Putamen (tissue), 1 donor: ENCODE results near the gene PDAP1.
"Not testable (repeated sequence)": the region's sequence is repeated elsewhere in the genome, so short reads cannot be mapped to it uniquely, and the experiment has no call there.

Experiments
- DNase-seq: peaks from one replicate; pipeline ENCODE4 v3.0.0-alpha.2; 2016; ENCODE audit warnings: low spot score

PDAP1 gene

DNA sequence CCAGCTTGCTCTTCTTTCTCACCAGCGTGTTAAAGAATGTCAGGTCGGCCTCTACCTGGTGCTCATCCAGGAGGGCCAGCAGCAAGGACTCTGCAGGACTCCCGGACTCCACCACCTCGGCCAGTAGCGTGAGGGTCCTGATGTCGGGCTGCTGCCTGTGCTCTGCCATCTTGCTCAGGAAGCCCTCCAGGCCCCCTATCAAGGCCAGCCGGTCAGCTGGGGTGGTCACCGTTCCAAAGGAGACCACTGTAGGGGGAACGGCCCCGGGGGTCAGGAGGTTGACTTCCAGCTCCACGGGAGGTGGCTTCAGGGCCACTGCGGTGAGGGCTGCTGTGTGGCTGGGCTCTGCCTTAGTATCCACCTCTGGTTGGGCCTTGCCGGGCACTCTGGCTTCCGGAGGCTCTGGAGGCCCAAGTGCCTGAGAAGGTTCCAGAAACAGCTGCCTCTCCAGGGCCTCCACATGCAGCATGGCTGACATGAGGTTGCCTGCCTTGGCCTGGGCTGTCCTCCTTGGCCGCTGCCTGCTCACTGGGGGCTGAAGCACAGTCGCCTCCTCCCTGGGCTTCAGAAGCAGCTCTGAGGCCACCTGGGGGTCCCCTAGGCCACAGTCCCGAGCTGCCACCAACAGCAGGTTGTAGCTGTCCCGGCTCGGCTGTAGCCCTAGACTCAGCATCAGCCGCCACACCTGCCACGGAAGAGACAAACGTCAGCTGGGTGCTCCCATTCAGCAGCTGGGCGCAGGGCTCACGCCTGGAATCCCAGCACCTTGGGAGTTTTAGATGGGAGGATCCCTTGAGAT lies 16.7 kb upstream of the PDAP1 start:
- DNase-seq, result no peak

GRCh38 chr7:99422625-99423024 lies 14.2 kb upstream of the PDAP1 start:
- DNase-seq, result no peak

- DNase-seq, result no peak
Measured at GRCh38 chr7:99422186-99422585, 13.8 kb upstream of the PDAP1 start.

DNA sequence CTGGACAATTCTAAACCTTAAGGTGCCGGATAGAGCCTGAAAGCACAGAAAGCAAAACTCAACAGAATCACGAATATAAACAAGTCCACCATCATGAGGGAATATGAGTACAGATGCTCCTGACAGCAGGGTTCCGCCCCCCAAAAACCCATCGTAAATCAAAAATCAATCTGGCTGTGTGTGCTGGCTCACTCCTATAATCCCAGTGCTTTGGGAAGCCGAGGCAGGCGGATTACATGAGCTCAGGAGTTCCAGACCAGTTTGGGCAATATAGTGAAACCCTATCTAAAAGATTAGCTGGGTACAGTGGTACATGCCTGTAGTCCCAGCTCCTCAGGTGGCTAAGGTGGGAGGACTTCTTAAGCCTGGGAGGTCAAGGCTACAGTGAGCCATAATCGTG lies 12.6 kb upstream of the PDAP1 start:
- no peak for DNase-seq

DNA sequence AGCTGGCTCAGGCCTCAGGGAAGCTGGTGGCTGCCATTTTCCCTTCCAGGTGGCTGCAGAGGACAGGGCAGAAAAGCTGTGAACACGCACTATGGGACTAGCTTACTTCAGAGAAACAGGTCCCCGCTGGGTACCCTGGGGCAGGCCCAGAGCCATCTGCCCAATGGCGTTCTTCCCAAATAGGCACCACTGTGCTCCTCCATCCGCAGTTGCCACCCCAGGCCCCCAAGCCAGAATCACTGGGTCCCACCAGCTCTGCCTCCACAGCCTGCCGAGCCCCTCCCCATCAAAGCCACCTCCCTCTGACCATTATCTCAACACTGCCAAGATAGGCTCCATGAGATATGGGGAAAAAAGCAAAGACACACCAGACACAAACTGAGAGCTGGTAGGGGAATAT lies 11.8 kb upstream of the PDAP1 start:
- no peak for DNase-seq

DNA sequence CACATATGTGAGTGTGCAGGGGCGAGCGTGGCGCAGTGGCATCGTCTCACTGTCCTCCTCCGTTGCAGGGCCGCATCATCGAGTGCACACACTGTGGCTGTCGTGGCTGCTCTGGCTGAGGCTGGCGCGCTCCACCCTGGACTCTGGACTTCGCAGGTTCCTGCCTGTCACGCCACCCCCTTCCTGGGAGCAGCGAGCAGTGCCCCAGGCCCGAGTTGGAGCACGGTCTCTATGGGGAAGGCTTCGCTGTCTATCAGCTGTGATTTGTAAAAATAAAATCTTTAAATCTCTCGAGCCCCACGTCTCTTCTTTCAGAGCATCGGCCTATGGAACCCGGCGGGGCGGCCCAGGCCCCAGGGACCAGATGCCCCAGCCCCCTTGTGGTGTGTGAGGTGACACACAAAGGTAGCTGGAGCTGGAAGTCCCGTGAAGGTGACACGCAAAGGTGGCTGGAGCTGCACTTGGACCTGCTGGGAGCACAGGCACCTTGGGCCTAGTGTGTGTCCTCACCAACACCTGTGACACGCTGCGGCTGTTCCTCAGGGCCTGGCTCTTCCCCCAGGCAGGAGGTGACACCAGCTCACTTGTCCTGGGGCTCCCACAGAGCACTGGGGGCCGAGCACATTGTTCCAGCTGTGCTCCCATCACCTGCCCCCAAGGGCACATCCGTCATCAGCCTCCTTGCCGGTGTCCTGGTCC lies 11.1 kb upstream of the PDAP1 start:
- no peak for DNase-seq

- DNase-seq, result no peak
Measured at GRCh38 chr7:99418260-99418659, 9.9 kb upstream of the PDAP1 start.

DNA sequence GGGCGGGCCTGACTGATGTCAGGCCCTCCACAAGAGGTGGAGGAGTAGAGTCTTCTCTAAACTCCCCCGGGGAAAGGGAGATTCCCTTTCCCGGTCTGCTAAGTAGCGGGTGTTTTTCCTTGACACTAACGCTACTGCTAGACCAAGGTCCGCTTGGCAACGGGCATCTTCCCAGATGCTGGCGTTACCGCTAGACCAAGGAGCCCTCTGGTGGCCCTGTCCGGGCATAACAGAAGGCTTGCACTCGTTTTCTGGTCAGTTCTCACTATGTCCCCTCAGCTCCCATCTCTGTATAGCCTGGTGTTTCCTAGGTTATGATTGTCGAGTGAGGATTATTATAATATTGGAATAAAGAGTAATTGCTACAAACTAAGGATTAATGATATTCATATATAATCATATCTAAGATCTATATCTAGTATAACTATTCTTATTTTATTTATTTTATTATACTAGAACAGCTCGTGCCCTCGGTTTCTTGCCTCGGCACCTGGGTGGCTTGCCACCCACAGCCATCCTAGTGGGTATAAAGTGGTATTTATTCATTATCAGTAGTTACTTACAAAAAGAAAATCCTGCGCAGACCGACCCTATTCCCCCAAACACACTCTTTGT lies 7.2 kb upstream of the PDAP1 start:
- DNase-seq, result not testable (repeated sequence)

DNA sequence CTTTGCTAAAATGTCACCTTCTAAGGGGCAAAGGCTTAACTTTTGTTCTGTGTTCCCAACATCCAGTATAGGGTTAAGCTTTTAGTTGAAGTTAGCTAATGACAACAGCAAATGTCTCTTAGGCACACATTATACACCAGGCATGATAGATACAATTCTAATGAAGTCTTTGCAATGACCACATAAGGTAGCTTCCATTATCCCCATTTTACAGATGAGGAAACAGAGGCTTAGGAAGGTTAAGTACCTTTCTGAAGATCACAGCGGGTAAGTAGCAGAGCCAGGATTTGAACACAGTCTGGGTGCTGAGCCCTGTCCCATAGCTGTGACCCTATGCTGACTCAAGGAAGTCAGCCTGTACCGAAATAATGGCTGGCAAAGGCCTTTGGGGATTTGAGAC lies 2.2 kb upstream of the PDAP1 start:
- DNase-seq, result no peak

DNA sequence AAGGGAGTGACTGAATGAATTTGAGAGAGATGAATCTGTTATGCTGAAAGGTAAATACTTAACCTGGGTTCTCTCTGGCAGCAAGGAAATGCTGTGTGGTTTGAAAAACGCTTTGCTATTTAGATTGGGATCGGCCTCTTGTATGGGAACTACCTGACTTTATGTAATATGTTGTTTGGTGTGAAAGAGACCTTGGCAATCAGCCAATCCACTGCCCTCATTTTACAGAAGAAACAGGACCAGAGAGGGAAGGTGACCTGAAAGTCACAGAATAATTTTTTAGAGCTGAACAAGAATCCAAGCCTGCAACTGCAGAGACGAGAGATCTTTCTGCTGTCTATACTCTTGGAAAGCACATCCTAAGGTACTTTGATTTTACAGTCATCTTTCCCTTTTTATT lies 1.4 kb upstream of the PDAP1 start:
- DNase-seq, result no peak

- DNase-seq, result peak; percentile 45
Measured at GRCh38 chr7:99409192-99409572, 785 bp upstream of the PDAP1 start.

- peak; percentile 42 for DNase-seq
Measured at GRCh38 chr7:99407872-99408378, 472 bp downstream of the PDAP1 start.

GRCh38 chr7:99406557-99406956 lies 1.8 kb downstream of the PDAP1 start:
- DNase-seq, result no peak

DNA sequence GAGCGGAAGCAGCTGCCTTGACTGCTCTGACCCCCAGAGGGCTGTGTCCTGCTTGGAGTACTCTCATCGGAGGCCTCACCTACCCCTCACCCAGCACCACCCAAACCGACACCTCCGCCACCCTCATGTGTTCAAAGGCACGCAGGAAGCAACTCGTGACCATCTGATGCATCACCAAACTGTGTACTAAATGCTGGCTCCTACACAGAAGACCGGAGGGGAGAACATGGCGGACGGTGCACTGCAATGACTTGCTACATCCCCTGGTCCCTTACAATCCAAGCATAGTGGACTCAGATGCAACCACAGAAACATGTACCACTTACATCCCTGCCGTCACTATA lies 3.4 kb downstream of the PDAP1 start:
- DNase-seq, result no peak

DNA sequence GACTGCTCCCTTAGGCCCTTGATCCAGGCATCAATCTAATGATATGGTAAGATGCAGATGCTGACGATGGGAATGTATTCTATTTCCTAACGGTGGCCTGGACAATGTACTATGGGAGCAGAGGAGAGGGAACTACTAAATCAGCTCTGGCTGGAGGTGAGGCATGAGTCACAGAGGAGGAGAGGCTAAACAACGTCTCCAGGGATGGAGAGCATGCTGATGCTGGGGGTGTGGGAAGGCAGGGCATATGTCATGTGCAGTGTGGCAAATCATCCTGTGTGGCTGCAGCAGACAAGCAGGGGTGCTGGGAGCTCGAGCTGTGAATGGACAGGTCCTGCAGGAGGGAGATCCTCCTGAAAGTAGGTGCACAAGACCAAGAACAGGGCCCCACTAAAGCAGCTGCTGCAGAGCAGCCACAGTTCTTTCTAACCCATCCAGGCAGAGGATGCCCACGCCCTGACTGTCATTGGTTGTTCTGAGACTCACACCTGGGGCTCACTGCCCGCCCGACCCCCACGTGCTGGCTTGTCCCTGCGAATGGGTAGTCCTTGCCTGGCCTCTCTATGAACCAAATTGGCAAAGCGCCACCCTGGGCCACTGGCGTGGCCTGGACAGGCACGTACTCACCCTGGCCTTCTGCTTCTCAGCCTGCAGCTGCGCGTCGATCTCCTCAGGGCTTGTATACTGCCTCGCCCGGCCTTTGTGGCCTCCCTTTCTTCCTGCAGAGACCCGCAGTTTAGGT lies 4.0 kb downstream of the PDAP1 start:
- no peak for DNase-seq

- DNase-seq, result no peak
Measured at GRCh38 chr7:99403764-99404163, 4.6 kb downstream of the PDAP1 start.

GRCh38 chr7:99402854-99403253 lies 5.5 kb downstream of the PDAP1 start:
- DNase-seq, result no peak

- no peak for DNase-seq
Measured at GRCh38 chr7:99399597-99399996, 8.8 kb downstream of the PDAP1 start.

DNA sequence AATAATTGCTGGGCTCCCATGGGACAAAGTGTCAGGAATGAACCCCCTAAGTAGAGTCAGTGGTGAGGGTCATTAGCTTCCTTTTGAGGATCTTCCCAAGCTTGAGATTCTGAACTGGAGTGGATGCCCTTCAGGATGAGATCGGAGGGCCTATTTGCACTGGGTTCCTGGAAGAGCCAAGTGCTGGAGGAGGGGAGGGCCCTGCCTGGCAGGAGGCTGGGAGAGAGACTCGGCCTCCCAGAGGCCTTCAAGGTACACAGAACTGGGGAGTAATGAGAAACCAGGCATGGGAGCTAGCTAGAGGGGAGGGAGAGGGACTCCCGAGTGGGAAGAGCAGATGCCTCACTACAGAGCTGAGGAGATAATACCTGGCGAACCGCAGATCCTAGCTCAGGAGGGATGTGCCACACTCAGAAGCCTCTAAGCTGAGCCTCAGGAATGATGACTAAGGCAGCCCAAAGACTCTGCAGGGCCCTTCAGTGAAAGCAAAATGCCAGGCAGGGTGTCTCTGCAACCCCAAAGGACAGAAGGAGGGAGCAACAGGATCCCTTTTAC lies 9.4 kb downstream of the PDAP1 start:
- no peak for DNase-seq

DNA sequence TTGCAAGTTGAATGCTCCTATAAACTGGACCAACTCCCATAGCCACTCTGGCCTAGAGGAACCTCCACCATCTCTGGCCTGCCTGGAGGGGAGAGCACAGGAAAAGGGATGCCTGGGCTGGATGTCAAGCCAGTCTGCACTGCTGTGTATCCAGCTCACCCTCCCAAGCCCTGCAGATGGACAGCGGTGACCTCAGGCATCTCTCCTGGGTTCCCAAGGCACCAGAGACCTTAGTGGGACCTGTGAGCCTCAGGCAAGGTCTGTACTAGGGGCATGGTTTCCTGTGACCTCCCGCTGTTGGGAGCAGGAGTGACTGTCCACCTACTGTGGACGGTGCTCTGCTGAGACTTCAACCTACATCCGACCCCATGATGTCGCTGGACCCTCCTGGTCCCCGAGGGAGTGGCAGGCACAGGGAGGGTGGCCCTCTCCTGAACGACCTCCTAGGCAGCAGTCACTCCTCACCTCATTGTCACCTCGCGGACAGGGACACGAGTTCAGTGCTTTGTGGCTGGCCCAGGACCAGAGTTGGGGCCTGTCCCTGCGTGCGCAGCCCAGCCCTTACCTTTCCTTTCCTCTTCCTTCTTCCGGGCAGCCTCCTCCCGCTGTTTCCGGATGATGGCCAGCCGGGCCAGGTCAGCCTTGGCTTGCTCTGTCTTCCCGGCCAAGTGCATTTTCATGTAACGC lies 11.0 kb downstream of the PDAP1 start:
- DNase-seq, result no peak
